ENCODE results near the gene SPRED1.

DNA sequence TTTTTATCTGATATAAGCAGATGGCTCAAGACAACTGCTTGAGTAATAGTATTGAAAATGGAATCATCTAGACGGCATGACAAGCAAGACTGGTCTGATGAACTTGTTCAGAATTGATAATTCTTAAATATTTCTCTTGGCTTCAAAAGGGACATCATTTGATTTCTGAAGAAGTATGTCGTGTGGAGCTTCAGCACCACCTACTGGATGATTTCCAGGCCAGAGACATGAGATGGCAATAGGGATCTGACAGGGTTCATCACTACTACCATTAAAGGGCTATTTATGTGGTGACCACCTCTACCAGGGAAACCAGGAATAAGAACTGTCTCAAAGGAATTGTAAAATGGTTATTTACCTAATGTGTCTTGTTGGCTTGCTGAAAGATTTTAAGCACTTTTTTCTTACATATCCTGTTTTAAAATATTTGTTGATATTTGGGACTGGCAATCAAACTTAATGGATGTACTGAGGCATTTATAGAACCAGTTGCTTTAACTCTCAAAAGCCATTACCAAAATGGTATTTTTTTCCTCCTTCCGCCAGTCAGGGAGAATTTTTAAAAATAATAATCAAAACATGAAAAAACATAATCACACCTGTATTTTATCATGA is 101.8 kb downstream of the SPRED1 start:
- TF ChIP-seq CTCF (IDR thresholded peaks at IDR 0.05; ENCODE audit: poor library complexity), result peak; percentile 82
- no peak for TF ChIP-seq EZH2phosphoT487 (IDR thresholded peaks at IDR 0.05; ENCODE audit: low read depth, severe bottlenecking, unreplicated experiment)

Measured in hepatocyte (in vitro differentiated cells).